NT2/D1 (cell line): ENCODE results near the gene AKT3.

ENCODE experiments used
- SUZ12 ChIP-seq: IDR thresholded peaks from 2 replicates; pipeline ENCODE4 v1.6.1; 2011; ENCODE audit not compliant: insufficient read length, insufficient read depth; ENCODE audit errors: extremely low read depth
- ZNF274 ChIP-seq: IDR thresholded peaks from 2 replicates; pipeline ENCODE4 v1.6.1; 2011; ENCODE audit warnings: mild to moderate bottlenecking, low read depth, low read length

GRCh38 chr1:243473227-243474135, 376.6 kb downstream of the AKT3 start:
- TF ChIP-seq ZNF274 (no peak), SUZ12 (no peak)
